Vagina (tissue), 2 donors: Measurements from ENCODE around the gene FXYD1. TPM values are rescaled to one million over a fixed set of nuclear protein-coding genes. Genes with fewer than 3 reads are reported as not detected.

Source experiments
- DNase-seq, 2 donors: peaks; one replicate each; pipeline ENCODE4 v3.0.0-alpha.2; 2017; ENCODE audit errors: extremely low spot score in 2 of 2
- H3K27ac ChIP-seq: fragments of 200-600 bp; sonication (generic); one replicate; pipeline ENCODE4 v1.5.1; 2019
- H3K27me3 ChIP-seq: fragments of 200-600 bp; sonication (generic); one replicate; pipeline ENCODE4 v1.5.1; 2019
- H3K36me3 ChIP-seq, 2 donors: fragments of 200-600 bp; sonication (generic); one replicate each; pipeline ENCODE4 v1.5.1; 2017 to 2019
- H3K4me1 ChIP-seq: fragments of 200-600 bp; sonication (generic); one replicate; pipeline ENCODE4 v1.5.1; 2019
- H3K4me3 ChIP-seq, 2 donors: fragments of 200-600 bp; sonication (generic); 1 replicate in 1 of 2; 2 replicates in 1 of 2; pipeline ENCODE4 v1.5.1; 2016 to 2019
- H3K9me3 ChIP-seq: fragments of 200-600 bp; sonication (generic); one replicate; pipeline ENCODE4 v1.5.1; 2019
- CTCF ChIP-seq, 3 experiments: fragments of 450-650 bp in 2 of 3; fragments of 200-600 bp in 1 of 3; sonication (generic) in 1 of 3; IDR thresholded peaks; one replicate each; pipeline ENCODE4 v1.5.1; 2017 to 2019; ENCODE audit warnings: antibody characterized with exemption in 3 of 3, mild to moderate bottlenecking in 2 of 3, moderate library complexity in 2 of 3
- POLR2A ChIP-seq, 2 donors: fragments of 450-650 bp; IDR thresholded peaks; one replicate each; pipeline ENCODE4 v1.6.1; 2017; ENCODE audit warnings: antibody characterized with exemption in 2 of 2, mild to moderate bottlenecking in 2 of 2, moderate library complexity in 2 of 2
- POLR2AphosphoS5 ChIP-seq, 2 donors: sonication (generic); formaldehyde crosslinking; IDR thresholded peaks; one replicate each; pipeline ENCODE4 v1.9.0; 2017; ENCODE audit warnings: antibody characterized with exemption in 2 of 2, mild to moderate bottlenecking in 2 of 2, low read depth in 1 of 2; ENCODE audit not compliant: insufficient read depth in 1 of 2
- intact Hi-C: fragments of 100-400 bp; cut with DNase I; formaldehyde crosslinking; loops from one replicate; pipeline ENCODE4 v1.15.1; 2023
- total RNA-seq: library from RNA; depleted of rRNA; stranded (reverse); fragments of >200 nt; gene quantifications from one replicate; pipeline ENCODE4 v1.2.3, GENCODE V29; 2016

FXYD1 gene
- total RNA-seq, 1 donor from 2014 or later: 135 TPM

- TF ChIP-seq POLR2A (IDR thresholded peaks at IDR 0.05) (no peak), CTCF (IDR thresholded peaks at IDR 0.05) (no peak), POLR2AphosphoS5 (IDR thresholded peaks at IDR 0.05; ENCODE audit: insufficient read depth in 1 of 2, low read depth in 1 of 2) (no peak)
- H3K36me3 ChIP-seq: peaks cover 0 to 89% of the 10 kb centered on the region in 2 donors
- peaks cover 4% of the 10 kb centered on the region for H3K4me1 ChIP-seq
- DNase-seq: no peak
- peaks cover 11% of the 10 kb centered on the region for H3K9me3 ChIP-seq
- no peak overlapping the region for H3K4me3 ChIP-seq
- intact Hi-C loops: no loop called here
- H3K27ac ChIP-seq: no peak overlapping the region
- H3K27me3 ChIP-seq: no peaks in the 10 kb centered on the region
Observed at GRCh38 chr19:35162471-35163326, 24.1 kb downstream of the FXYD1 start.

- Histone ChIP-seq H3K9me3 (peaks cover 11% of the 10 kb centered on the region), H3K36me3 (peaks cover 0 to 73% of the 10 kb centered on the region in 2 donors), H3K27me3 (no peaks in the 10 kb centered on the region), H3K4me1 (peaks cover 4% of the 10 kb centered on the region), H3K27ac (no peak overlapping the region), H3K4me3 (no peak overlapping the region)
- no peak for DNase-seq
- intact Hi-C loops: no loop called here
- TF ChIP-seq POLR2A (IDR thresholded peaks at IDR 0.05) (no peak), POLR2AphosphoS5 (IDR thresholded peaks at IDR 0.05; ENCODE audit: insufficient read depth in 1 of 2, low read depth in 1 of 2) (no peak), CTCF (IDR thresholded peaks at IDR 0.05) (no peak)
Observed at GRCh38 chr19:35164418-35164817, 25.8 kb downstream of the FXYD1 start.

- DNase-seq: peak in 1 of 2 donors; percentile 54
- Histone ChIP-seq H3K36me3 (peaks cover 0 to 65% of the 10 kb centered on the region in 2 donors), H3K4me1 (peaks cover 4% of the 10 kb centered on the region), H3K27ac (no peak overlapping the region), H3K27me3 (no peaks in the 10 kb centered on the region), H3K9me3 (peaks cover 11% of the 10 kb centered on the region), H3K4me3 (no peak overlapping the region)
- TF ChIP-seq POLR2A (IDR thresholded peaks at IDR 0.05) (no peak), CTCF (IDR thresholded peaks at IDR 0.05) (no peak), POLR2AphosphoS5 (IDR thresholded peaks at IDR 0.05; ENCODE audit: insufficient read depth in 1 of 2, low read depth in 1 of 2) (no peak)
- intact Hi-C loops: no loop called here
Observed at GRCh38 chr19:35165200-35166058, 26.8 kb downstream of the FXYD1 start.

- no peaks in the 10 kb centered on the region for H3K27me3 ChIP-seq
- peak overlapping the region; percentile 39 for H3K27ac ChIP-seq
- H3K9me3 ChIP-seq: peaks cover 11% of the 10 kb centered on the region
- peaks cover 0 to 59% of the 10 kb centered on the region in 2 donors for H3K36me3 ChIP-seq
- DNase-seq: peak in 1 of 2 donors; percentile 56
- TF ChIP-seq POLR2AphosphoS5 (IDR thresholded peaks at IDR 0.05; ENCODE audit: insufficient read depth in 1 of 2, low read depth in 1 of 2): no peak
- no peak for TF ChIP-seq CTCF (IDR thresholded peaks at IDR 0.05)
- no peak for TF ChIP-seq POLR2A (IDR thresholded peaks at IDR 0.05)
- no peak overlapping the region for H3K4me3 ChIP-seq
- peaks cover 4% of the 10 kb centered on the region for H3K4me1 ChIP-seq
- intact Hi-C loops: no loop called here
Observed at GRCh38 chr19:35166100-35167063, 27.8 kb downstream of the FXYD1 start.
